Testis (tissue), 2 donors: ENCODE measurements around the gene OR7D4.

Source experiments
- CTCF ChIP-seq, 3 experiments: fragments of 450-650 bp in 2 of 3; fragments of 200-600 bp in 1 of 3; sonication (generic) in 1 of 3; IDR thresholded peaks; one replicate each; pipeline ENCODE4 v1.5.1; 2016 to 2019; ENCODE audit warnings: antibody characterized with exemption in 3 of 3, mild to moderate bottlenecking in 2 of 3, moderate library complexity in 1 of 3
- POLR2A ChIP-seq: fragments of 450-650 bp; IDR thresholded peaks from one replicate; pipeline ENCODE4 v1.6.1; 2017; ENCODE audit warnings: antibody characterized with exemption, mild to moderate bottlenecking, moderate library complexity

DNA sequence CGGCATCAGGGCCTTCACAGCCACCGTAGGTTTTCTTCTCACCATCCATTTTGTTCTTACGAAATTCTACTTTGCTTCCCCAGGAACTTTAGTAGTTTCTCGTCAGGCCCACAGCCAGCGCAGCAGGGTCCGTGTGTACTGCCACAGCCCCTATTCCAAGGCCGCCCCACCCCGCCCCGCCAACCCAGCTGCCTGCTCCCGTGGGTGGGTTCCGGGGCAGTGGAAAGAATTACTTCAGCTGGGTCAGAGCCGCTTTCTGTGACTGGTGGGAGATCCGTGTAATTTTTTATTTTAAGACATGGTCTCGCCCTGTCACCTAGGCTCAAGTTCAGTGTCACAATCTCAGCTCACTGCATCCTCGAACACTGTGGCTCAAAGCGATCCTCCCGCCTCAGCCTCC, 36.4 kb downstream of the OR7D4 start:
- no peak for TF ChIP-seq CTCF (IDR thresholded peaks at IDR 0.05)
- no peak for TF ChIP-seq POLR2A
